Prostate gland (tissue), 2 donors: ENCODE results near the gene SIDT1.

Source experiments
- POLR2A ChIP-seq: fragments of 450-650 bp; IDR thresholded peaks from one replicate; pipeline ENCODE4 v1.6.1; 2016; ENCODE audit warnings: antibody characterized with exemption, mild to moderate bottlenecking
- POLR2AphosphoS5 ChIP-seq: sonication (generic); formaldehyde crosslinking; IDR thresholded peaks from one replicate; pipeline ENCODE4 v1.6.1; 2017; ENCODE audit warnings: antibody characterized with exemption
- TF ChIP-seq, protein P1 (sequence below), 4 experiments: fragments of 200-600 bp in 2 of 4; fragments of 450-650 bp in 2 of 4; sonication (generic) in 2 of 4; IDR thresholded peaks; 1 replicate in 3 of 4; 2 replicates in 1 of 4; pipeline ENCODE4 v1.5.1; 2016 to 2019; ENCODE audit warnings: antibody characterized with exemption in 4 of 4, mild to moderate bottlenecking in 2 of 4, moderate library complexity in 2 of 4

- TF ChIP-seq, protein P1, sequence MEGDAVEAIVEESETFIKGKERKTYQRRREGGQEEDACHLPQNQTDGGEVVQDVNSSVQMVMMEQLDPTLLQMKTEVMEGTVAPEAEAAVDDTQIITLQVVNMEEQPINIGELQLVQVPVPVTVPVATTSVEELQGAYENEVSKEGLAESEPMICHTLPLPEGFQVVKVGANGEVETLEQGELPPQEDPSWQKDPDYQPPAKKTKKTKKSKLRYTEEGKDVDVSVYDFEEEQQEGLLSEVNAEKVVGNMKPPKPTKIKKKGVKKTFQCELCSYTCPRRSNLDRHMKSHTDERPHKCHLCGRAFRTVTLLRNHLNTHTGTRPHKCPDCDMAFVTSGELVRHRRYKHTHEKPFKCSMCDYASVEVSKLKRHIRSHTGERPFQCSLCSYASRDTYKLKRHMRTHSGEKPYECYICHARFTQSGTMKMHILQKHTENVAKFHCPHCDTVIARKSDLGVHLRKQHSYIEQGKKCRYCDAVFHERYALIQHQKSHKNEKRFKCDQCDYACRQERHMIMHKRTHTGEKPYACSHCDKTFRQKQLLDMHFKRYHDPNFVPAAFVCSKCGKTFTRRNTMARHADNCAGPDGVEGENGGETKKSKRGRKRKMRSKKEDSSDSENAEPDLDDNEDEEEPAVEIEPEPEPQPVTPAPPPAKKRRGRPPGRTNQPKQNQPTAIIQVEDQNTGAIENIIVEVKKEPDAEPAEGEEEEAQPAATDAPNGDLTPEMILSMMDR (IDR thresholded peaks at IDR 0.05), result no peak
- TF ChIP-seq POLR2AphosphoS5 (no peak), POLR2A (no peak)
These were observed 561 bp downstream of the SIDT1 start for GRCh38 chr3:113532698-113533533.
